ENCODE data around the gene SCAMP2. TPM values are rescaled to one million over a fixed set of nuclear protein-coding genes. Genes with fewer than 3 reads are reported as not detected.

SCAMP2 gene
- total and polyA plus RNA-seq, 2 of the 13 experiments (the other 11 are each of a cell fraction or from before 2014, with no cell fraction given) = 34.8 to 121 TPM

DNA sequence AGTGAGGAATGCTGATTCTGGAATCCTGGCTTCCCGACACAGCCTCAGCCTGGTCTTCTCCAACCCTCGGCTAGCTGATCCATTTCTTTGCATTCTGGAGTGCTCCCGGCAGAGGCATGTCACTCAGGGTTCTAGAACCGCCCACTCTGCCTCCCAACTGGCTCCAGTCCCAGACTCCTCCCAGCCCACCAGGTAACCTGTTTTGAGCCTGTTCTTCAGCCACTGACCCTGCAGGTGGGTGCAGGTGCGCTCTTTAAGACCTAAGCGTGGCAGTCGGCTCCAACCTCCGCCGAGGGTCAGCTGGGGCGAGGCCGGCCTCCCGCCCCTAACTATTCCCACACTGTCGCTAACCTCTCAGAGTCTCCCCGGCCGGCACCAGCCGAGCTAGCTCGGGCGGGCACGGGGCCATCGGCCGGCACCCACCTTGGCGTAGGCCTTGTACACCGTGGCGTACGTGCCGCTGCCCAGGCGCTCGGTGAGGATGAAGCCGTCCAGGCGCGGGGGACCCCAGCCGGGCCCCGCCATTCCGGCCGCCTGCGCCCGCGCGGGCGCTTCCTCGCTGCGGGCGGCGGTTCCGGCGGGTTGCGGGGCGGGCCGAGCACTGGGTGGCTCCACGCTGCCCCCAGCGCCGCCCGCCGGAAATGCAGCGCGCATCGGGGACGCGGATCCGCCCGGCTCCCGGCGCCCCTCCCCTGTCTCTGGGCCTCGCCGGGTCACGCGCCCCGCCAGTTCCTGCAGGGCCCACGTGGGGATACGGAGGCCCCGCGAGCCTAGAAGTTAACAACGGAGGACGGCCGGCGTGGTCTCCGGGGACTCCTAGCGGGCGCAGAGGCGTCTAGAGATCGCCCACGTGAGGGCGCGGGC, 30.4 kb downstream of the SCAMP2 start, which contains the start of gene ULK3 (continued):
- no peak for TF ChIP-seq FUBP1 (CRISPR knock-in tag; IDR thresholded peaks at IDR 0.05; ENCODE audit: borderline replicate concordance)
- TF ChIP-seq DNMT1 (CRISPR knock-in tag; IDR thresholded peaks at IDR 0.05) = no peak
- TF ChIP-seq NR2C2 (CRISPR knock-in tag; IDR thresholded peaks at IDR 0.05; ENCODE audit: borderline replicate concordance) = 0 out of 2 replicates have a peak, but pooled peaks have one; percentile 15
- no peak for TF ChIP-seq MATR3 (CRISPR knock-in tag; IDR thresholded peaks at IDR 0.05)
- TF ChIP-seq TCF7 (IDR thresholded peaks at IDR 0.05; ENCODE audit: low read depth) = no peak
- TF ChIP-seq HDAC1 (CRISPR knock-in tag; IDR thresholded peaks at IDR 0.05) = peak; percentile 54; the same call in 1 of the 2 replicates
- TF ChIP-seq ZHX2 (IDR thresholded peaks at IDR 0.05; ENCODE audit: low read depth) = peak; percentile 18; the same call in 1 of the 2 replicates
- TF ChIP-seq ZHX2 (CRISPR knock-in tag; IDR thresholded peaks at IDR 0.05; ENCODE audit: borderline replicate concordance) = no peak
- TF ChIP-seq PREB (CRISPR knock-in tag; IDR thresholded peaks at IDR 0.05) = no peak
- no peak for TF ChIP-seq TEAD3 (CRISPR knock-in tag; optimal IDR thresholded peaks at IDR 0.05; ENCODE audit: borderline replicate concordance)
- TF ChIP-seq FOXA3 (CRISPR knock-in tag; IDR thresholded peaks at IDR 0.05) = no peak
- TF ChIP-seq ZNF292 (CRISPR knock-in tag; IDR thresholded peaks at IDR 0.05; ENCODE audit: borderline replicate concordance, low read depth) = no peak
- TF ChIP-seq SRY (CRISPR knock-in tag; IDR thresholded peaks at IDR 0.05) = peak; percentile 82
- TF ChIP-seq ZNF276 (CRISPR knock-in tag; IDR thresholded peaks at IDR 0.05; ENCODE audit: low read depth) = no peak
- no peak for TF ChIP-seq HOMEZ (CRISPR knock-in tag; IDR thresholded peaks at IDR 0.05; ENCODE audit: low read depth)
- no peak for TF ChIP-seq ZNF549 (CRISPR knock-in tag; IDR thresholded peaks at IDR 0.05)

All from HepG2 (cell line).